H1 (cell line): ENCODE data around the gene HOXC5.

Experiments used
- CBX5 ChIP-seq: fragments of 300-800, 300-1000 bp; sonication (generic); IDR thresholded peaks from 2 replicates; pipeline ENCODE4 v1.7.1; 2016; ENCODE audit warnings: antibody characterized with exemption, low read length, low read depth
- CEBPB ChIP-seq: IDR thresholded peaks from 2 replicates; pipeline ENCODE4 v1.6.1; 2012; ENCODE audit warnings: low read depth, low read length
- CTBP2 ChIP-seq: IDR thresholded peaks from 2 replicates; pipeline ENCODE4 v1.7.0; 2011; ENCODE audit warnings: borderline replicate concordance, mild to moderate bottlenecking, moderate library complexity, mixed read lengths, low read length; ENCODE audit not compliant: insufficient read depth, insufficient read length
- EZH2 ChIP-seq: fragments of 200-600 bp; sonication (generic); IDR thresholded peaks from 2 replicates; pipeline ENCODE4 v1.7.1; 2012; ENCODE audit warnings: low read depth, mild to moderate bottlenecking, moderate library complexity, low read length, inconsistent platforms; ENCODE audit not compliant: severe bottlenecking
- POLR2A ChIP-seq, 2 experiments: IDR thresholded peaks; 1 replicate in 1 of 2; 2 replicates in 1 of 2; pipeline ENCODE4 v1.6.1; 2011; ENCODE audit warnings: low read depth in 2 of 2, low read length in 2 of 2, mild to moderate bottlenecking in 2 of 2; ENCODE audit errors: control extremely low read depth in 1 of 2
- RNF2 ChIP-seq: fragments of 200-900, 300-1000 bp; sonication (generic); IDR thresholded peaks from 2 replicates; pipeline ENCODE4 v1.7.1; 2016; ENCODE audit warnings: borderline replicate concordance, low read depth, mild to moderate bottlenecking, antibody characterized with exemption, low read length; ENCODE audit not compliant: poor library complexity, severe bottlenecking; ENCODE audit errors: missing control alignments
- TF ChIP-seq, protein P1 (sequence below), 3 experiments: IDR thresholded peaks; 1 replicate in 2 of 3; 2 replicates in 1 of 3; pipeline versions ENCODE4 v1.5.1 to v1.6.1; 2011; ENCODE audit warnings: low read length in 3 of 3, mild to moderate bottlenecking in 3 of 3, inconsistent platforms in 2 of 3, low read depth in 1 of 3, moderate library complexity in 1 of 3; ENCODE audit not compliant: insufficient read depth in 1 of 3; ENCODE audit errors: control extremely low read depth in 1 of 3

DNA sequence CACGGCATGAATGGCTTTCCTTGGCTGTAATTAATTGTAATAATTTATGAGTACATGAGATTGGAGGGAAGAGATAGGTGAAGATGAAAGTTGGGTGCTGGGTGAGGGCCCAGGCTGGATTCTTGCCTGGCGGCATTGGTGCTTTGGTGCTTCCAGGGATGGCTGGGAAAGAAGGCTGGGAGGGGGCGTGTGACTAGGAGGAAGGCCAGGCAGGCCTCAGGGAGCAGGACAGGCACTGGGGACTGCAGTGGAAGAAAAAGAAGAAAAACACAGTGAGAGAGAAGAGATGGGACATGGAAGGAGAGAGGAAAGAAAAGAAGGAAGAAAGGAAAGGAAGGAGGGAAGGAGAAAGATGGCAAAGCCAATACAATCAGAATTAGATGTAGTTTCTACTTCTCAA, 29.2 kb upstream of the HOXC5 start:
- TF ChIP-seq CEBPB = no peak
- TF ChIP-seq, protein P1, sequence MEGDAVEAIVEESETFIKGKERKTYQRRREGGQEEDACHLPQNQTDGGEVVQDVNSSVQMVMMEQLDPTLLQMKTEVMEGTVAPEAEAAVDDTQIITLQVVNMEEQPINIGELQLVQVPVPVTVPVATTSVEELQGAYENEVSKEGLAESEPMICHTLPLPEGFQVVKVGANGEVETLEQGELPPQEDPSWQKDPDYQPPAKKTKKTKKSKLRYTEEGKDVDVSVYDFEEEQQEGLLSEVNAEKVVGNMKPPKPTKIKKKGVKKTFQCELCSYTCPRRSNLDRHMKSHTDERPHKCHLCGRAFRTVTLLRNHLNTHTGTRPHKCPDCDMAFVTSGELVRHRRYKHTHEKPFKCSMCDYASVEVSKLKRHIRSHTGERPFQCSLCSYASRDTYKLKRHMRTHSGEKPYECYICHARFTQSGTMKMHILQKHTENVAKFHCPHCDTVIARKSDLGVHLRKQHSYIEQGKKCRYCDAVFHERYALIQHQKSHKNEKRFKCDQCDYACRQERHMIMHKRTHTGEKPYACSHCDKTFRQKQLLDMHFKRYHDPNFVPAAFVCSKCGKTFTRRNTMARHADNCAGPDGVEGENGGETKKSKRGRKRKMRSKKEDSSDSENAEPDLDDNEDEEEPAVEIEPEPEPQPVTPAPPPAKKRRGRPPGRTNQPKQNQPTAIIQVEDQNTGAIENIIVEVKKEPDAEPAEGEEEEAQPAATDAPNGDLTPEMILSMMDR (IDR thresholded peaks at IDR 0.05; ENCODE audit: control extremely low read depth in 1 of 3, insufficient read depth in 1 of 3, low read depth in 1 of 3, low read length in 3 of 3) = no peak
- no peak for TF ChIP-seq POLR2A (IDR thresholded peaks at IDR 0.05; ENCODE audit: control extremely low read depth in 1 of 2, low read depth in 2 of 2, low read length in 2 of 2)
- TF ChIP-seq EZH2 = no peak
- TF ChIP-seq CTBP2 = no peak
- TF ChIP-seq RNF2 = no peak
- no peak for TF ChIP-seq CBX5
